ENCODE measurements around the gene PCDH20.

The PCDH20 gene

DNA sequence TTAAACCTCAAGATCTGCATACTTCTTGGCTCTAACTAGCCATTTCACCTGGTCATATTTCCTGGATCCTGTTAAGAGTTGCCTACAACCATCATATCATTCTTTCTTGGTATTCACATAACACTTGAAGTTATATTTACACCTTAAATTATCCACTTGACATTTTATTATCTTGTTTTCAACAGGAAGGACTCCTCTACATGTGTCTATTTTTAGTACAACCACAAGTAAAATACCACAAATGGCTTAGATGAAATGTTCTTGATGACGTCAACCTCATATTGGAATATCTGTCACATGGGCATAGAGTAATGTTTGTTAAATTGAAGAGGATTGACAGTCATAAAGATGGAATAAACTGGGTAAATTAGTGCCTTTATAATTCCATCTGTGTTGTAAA, 9.4 kb downstream of the PCDH20 start:
- H3K79me2 ChIP-seq (ENCODE audit: control insufficient read depth, low read length): no peaks in the 10 kb centered on the region
- no peak overlapping the region for H3K4me2 ChIP-seq (ENCODE audit: low read length)
- no peaks in the 10 kb centered on the region; the same call in 1 of the 2 replicates for H3K9me2 ChIP-seq (replicated peaks; ENCODE audit: control insufficient read depth, low read length)
- no peaks in the 10 kb centered on the region for H3F3A ChIP-seq (ENCODE audit: control insufficient read depth, insufficient read depth)
- no peaks in the 10 kb centered on the region for H3K9me3 ChIP-seq (ENCODE audit: control insufficient read depth, insufficient read depth, low read length)
- no peak overlapping the region for H3K27ac ChIP-seq (ENCODE audit: low read depth, low read length)
- no peaks in the 10 kb centered on the region for H3K36me3 ChIP-seq (ENCODE audit: control insufficient read depth, low read length)
- no peaks in the 10 kb centered on the region for H3K4me1 ChIP-seq (ENCODE audit: control insufficient read depth, low read length)
- no peak overlapping the region for H3K4me3 ChIP-seq (ENCODE audit: low read length)
- H3K27me3 ChIP-seq (ENCODE audit: control insufficient read depth, low read length): no peaks in the 10 kb centered on the region
- H4K20me1 ChIP-seq (ENCODE audit: control insufficient read depth, insufficient read depth, low read depth, low read length): no peaks in the 10 kb centered on the region
- no peak for TF ChIP-seq EZH2phosphoT487 (IDR thresholded peaks at IDR 0.05; ENCODE audit: borderline replicate concordance, low read length)
- TF ChIP-seq, protein P1, sequence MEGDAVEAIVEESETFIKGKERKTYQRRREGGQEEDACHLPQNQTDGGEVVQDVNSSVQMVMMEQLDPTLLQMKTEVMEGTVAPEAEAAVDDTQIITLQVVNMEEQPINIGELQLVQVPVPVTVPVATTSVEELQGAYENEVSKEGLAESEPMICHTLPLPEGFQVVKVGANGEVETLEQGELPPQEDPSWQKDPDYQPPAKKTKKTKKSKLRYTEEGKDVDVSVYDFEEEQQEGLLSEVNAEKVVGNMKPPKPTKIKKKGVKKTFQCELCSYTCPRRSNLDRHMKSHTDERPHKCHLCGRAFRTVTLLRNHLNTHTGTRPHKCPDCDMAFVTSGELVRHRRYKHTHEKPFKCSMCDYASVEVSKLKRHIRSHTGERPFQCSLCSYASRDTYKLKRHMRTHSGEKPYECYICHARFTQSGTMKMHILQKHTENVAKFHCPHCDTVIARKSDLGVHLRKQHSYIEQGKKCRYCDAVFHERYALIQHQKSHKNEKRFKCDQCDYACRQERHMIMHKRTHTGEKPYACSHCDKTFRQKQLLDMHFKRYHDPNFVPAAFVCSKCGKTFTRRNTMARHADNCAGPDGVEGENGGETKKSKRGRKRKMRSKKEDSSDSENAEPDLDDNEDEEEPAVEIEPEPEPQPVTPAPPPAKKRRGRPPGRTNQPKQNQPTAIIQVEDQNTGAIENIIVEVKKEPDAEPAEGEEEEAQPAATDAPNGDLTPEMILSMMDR (IDR thresholded peaks at IDR 0.05; ENCODE audit: low read depth, low read length, poor library complexity, severe bottlenecking): no peak

DNA sequence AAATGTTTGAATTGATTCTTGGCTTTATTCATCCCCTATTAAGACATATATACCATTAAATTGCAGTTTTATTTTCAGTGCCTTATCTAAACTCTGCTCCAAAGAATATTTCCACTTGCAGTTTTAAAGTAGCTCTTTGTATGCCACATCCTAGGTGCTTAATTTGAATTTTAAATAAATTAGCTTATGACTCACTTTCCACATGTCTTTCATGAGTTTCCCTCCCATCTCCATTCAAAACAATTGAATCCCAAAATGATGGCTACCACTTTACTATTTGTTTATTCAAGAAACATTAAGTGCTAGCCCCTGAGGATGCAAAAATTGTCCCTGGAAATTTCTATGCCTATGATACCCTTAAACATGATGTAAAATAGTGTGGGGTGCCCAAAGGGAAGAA, 19.5 kb downstream of the PCDH20 start:
- H3K36me3 ChIP-seq (ENCODE audit: control insufficient read depth, low read length): no peaks in the 10 kb centered on the region
- H3K9me3 ChIP-seq (ENCODE audit: control insufficient read depth, insufficient read depth, low read length): no peaks in the 10 kb centered on the region
- H4K20me1 ChIP-seq (ENCODE audit: control insufficient read depth, insufficient read depth, low read depth, low read length): no peaks in the 10 kb centered on the region
- H3K4me1 ChIP-seq (ENCODE audit: control insufficient read depth, low read length): no peaks in the 10 kb centered on the region
- no peak overlapping the region for H3K4me2 ChIP-seq (ENCODE audit: low read length)
- TF ChIP-seq, protein P1 (IDR thresholded peaks at IDR 0.05; ENCODE audit: low read depth, low read length, poor library complexity, severe bottlenecking): no peak
- TF ChIP-seq EZH2phosphoT487 (IDR thresholded peaks at IDR 0.05; ENCODE audit: borderline replicate concordance, low read length): no peak
- no peak overlapping the region for H3K27ac ChIP-seq (ENCODE audit: low read depth, low read length)
- no peaks in the 10 kb centered on the region for H3K27me3 ChIP-seq (ENCODE audit: control insufficient read depth, low read length)
- no peak overlapping the region for H3K4me3 ChIP-seq (ENCODE audit: low read length)
- no peaks in the 10 kb centered on the region for H3K79me2 ChIP-seq (ENCODE audit: control insufficient read depth, low read length)
- H3K9me2 ChIP-seq (replicated peaks; ENCODE audit: control insufficient read depth, low read length): no peaks in the 10 kb centered on the region
- H3F3A ChIP-seq (ENCODE audit: control insufficient read depth, insufficient read depth): no peaks in the 10 kb centered on the region

DNA sequence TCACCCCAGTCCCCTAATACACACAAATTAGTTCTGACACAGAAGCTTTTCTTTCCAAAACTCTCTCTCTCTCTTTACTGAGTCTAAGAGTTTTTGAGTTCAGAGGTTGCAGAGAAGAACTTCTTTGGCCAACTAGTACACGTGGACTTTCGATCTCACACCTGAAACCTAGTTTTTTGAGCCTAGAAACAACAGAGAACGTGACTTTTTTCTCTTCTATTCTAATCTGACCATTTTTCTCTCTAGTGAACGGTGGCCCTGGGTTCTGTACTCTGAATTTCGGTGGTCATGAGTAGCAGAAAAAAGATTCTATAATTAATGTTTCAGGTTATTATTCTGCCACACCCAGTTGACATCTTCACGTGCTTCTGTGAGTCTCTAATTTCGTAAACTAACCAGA, 24.2 kb downstream of the PCDH20 start:
- no peaks in the 10 kb centered on the region for H3K9me3 ChIP-seq (ENCODE audit: control insufficient read depth, insufficient read depth, low read length)
- no peaks in the 10 kb centered on the region for H3K27me3 ChIP-seq (ENCODE audit: control insufficient read depth, low read length)
- TF ChIP-seq, protein P1 (IDR thresholded peaks at IDR 0.05; ENCODE audit: low read depth, low read length, poor library complexity, severe bottlenecking): no peak
- TF ChIP-seq EZH2phosphoT487 (IDR thresholded peaks at IDR 0.05; ENCODE audit: borderline replicate concordance, low read length): no peak
- no peaks in the 10 kb centered on the region for H3K9me2 ChIP-seq (replicated peaks; ENCODE audit: control insufficient read depth, low read length)
- no peaks in the 10 kb centered on the region for H3K4me1 ChIP-seq (ENCODE audit: control insufficient read depth, low read length)
- H3K4me3 ChIP-seq (ENCODE audit: low read length): no peak overlapping the region
- H3K36me3 ChIP-seq (ENCODE audit: control insufficient read depth, low read length): no peaks in the 10 kb centered on the region
- H4K20me1 ChIP-seq (ENCODE audit: control insufficient read depth, insufficient read depth, low read depth, low read length): no peaks in the 10 kb centered on the region
- H3K79me2 ChIP-seq (ENCODE audit: control insufficient read depth, low read length): no peaks in the 10 kb centered on the region
- no peaks in the 10 kb centered on the region for H3F3A ChIP-seq (ENCODE audit: control insufficient read depth, insufficient read depth)
- no peak overlapping the region for H3K27ac ChIP-seq (ENCODE audit: low read depth, low read length)
- H3K4me2 ChIP-seq (ENCODE audit: low read length): no peak overlapping the region

DNA sequence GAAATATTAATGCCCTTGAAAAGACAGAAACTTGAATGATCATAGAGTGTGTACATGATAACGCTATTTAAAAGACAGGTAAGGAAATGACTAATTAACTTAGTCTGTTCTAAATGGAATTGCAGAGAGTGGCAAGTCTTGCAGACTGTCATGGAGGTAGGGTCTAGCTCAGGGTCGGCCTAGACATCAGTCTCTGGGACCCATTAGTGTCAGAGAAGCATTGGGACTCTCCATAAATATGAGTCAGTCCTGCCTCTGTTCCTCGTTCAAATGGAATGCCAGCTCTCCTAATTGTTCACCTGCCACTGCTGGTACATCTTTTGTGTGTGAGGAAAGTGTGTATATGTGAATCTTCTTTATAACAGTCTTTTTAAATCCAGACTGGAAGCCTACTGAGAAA, 28.0 kb downstream of the PCDH20 start:
- H3K4me3 ChIP-seq (ENCODE audit: low read length): no peak overlapping the region
- no peaks in the 10 kb centered on the region for H3K79me2 ChIP-seq (ENCODE audit: control insufficient read depth, low read length)
- no peak overlapping the region for H3K4me2 ChIP-seq (ENCODE audit: low read length)
- TF ChIP-seq, protein P1 (IDR thresholded peaks at IDR 0.05; ENCODE audit: low read depth, low read length, poor library complexity, severe bottlenecking): no peak
- TF ChIP-seq EZH2phosphoT487 (IDR thresholded peaks at IDR 0.05; ENCODE audit: borderline replicate concordance, low read length): no peak
- H3F3A ChIP-seq (ENCODE audit: control insufficient read depth, insufficient read depth): no peaks in the 10 kb centered on the region
- no peaks in the 10 kb centered on the region for H4K20me1 ChIP-seq (ENCODE audit: control insufficient read depth, insufficient read depth, low read depth, low read length)
- no peaks in the 10 kb centered on the region for H3K9me3 ChIP-seq (ENCODE audit: control insufficient read depth, insufficient read depth, low read length)
- H3K36me3 ChIP-seq (ENCODE audit: control insufficient read depth, low read length): no peaks in the 10 kb centered on the region
- H3K27ac ChIP-seq (ENCODE audit: low read depth, low read length): no peak overlapping the region
- no peaks in the 10 kb centered on the region for H3K9me2 ChIP-seq (replicated peaks; ENCODE audit: control insufficient read depth, low read length)
- H3K27me3 ChIP-seq (ENCODE audit: control insufficient read depth, low read length): no peaks in the 10 kb centered on the region
- no peaks in the 10 kb centered on the region for H3K4me1 ChIP-seq (ENCODE audit: control insufficient read depth, low read length)

All from DOHH2 (cell line).